ENCODE measurements around the gene CCDC120. TPM values are rescaled to one million over a fixed set of nuclear protein-coding genes. Genes with fewer than 3 reads are reported as not detected.

The CCDC120 gene
- total and polyA plus RNA-seq, 9 of the 15 experiments (the other 6 are each of a cell fraction or from before 2014, with no cell fraction given), result 0.13 to 3.6 (median 0.54) TPM

DNA sequence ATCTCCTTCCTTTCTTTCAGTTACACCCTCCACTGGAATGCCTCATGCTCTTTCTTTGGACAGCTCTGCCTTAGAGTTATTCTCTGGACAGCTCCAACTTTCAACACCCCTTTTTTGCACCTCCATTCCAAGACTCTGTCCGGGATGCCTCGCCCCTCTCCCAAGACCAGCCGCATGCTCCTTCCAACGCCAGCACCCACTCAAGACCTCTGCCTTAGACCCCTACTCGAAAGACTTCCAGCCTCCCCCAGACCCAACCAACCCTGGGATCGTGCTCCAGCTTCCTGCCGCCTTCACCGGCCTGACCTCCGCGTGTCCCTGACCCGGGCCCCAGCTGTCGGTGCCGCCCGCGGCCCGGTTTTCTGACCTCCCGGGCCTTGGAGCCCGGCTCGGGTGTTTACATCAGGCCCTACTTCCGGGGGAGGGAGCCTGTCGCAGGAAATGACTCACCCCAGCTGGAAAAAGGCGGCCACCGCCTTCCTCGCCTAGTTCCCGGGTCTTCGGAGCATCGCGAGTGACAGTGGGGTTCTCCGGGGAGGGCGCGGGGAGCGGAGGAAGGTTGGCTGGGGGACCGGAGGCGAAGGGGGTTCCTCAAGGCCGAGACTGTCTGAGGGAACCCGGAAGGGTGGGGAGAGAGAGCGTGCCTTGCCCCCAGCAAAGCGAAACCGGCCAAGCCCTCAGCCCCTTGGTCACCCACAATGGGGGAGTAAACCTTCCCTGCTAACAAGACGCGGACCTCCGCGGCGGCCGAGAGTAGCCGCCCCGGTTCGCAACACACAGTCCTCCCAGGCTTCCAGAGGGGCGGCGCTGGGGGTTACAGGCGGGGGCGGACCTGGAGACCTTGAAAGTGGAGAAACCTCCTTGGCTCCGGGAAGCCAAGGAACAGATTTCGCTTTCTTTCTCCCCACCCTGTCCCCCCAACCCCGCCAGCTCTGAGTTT is 21.0 kb downstream of the CCDC120 start, which contains the start of gene WDR45 (continued):
- TF ChIP-seq NR2C1 (IDR thresholded peaks at IDR 0.05), result peak; percentile 65
- TF ChIP-seq NR2C1 (tag; IDR thresholded peaks at IDR 0.05), result peak; percentile 46; the same call in 1 of the 2 replicates
- TF ChIP-seq MEF2D (tag; conservative IDR thresholded peaks at IDR 0.05; ENCODE audit: low read depth), result no peak
- TF ChIP-seq DPF2 (IDR thresholded peaks at IDR 0.05), result peak; percentile 40; the same call in 1 of the 2 replicates
- TF ChIP-seq ZFP30 (CRISPR knock-in tag; IDR thresholded peaks at IDR 0.05; ENCODE audit: borderline replicate concordance), result no peak
- TF ChIP-seq, protein P1, sequence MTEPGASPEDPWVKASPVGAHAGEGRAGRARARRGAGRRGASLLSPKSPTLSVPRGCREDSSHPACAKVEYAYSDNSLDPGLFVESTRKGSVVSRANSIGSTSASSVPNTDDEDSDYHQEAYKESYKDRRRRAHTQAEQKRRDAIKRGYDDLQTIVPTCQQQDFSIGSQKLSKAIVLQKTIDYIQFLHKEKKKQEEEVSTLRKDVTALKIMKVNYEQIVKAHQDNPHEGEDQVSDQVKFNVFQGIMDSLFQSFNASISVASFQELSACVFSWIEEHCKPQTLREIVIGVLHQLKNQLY (CRISPR knock-in tag; conservative IDR thresholded peaks at IDR 0.05), result no peak
- TF ChIP-seq ZSCAN29 (IDR thresholded peaks at IDR 0.05), result no peak
- TF ChIP-seq, protein P2, sequence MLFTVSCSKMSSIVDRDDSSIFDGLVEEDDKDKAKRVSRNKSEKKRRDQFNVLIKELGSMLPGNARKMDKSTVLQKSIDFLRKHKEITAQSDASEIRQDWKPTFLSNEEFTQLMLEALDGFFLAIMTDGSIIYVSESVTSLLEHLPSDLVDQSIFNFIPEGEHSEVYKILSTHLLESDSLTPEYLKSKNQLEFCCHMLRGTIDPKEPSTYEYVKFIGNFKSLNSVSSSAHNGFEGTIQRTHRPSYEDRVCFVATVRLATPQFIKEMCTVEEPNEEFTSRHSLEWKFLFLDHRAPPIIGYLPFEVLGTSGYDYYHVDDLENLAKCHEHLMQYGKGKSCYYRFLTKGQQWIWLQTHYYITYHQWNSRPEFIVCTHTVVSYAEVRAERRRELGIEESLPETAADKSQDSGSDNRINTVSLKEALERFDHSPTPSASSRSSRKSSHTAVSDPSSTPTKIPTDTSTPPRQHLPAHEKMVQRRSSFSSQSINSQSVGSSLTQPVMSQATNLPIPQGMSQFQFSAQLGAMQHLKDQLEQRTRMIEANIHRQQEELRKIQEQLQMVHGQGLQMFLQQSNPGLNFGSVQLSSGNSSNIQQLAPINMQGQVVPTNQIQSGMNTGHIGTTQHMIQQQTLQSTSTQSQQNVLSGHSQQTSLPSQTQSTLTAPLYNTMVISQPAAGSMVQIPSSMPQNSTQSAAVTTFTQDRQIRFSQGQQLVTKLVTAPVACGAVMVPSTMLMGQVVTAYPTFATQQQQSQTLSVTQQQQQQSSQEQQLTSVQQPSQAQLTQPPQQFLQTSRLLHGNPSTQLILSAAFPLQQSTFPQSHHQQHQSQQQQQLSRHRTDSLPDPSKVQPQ (CRISPR knock-in tag; IDR thresholded peaks at IDR 0.05; ENCODE audit: borderline replicate concordance), result no peak
- TF ChIP-seq, protein P3, sequence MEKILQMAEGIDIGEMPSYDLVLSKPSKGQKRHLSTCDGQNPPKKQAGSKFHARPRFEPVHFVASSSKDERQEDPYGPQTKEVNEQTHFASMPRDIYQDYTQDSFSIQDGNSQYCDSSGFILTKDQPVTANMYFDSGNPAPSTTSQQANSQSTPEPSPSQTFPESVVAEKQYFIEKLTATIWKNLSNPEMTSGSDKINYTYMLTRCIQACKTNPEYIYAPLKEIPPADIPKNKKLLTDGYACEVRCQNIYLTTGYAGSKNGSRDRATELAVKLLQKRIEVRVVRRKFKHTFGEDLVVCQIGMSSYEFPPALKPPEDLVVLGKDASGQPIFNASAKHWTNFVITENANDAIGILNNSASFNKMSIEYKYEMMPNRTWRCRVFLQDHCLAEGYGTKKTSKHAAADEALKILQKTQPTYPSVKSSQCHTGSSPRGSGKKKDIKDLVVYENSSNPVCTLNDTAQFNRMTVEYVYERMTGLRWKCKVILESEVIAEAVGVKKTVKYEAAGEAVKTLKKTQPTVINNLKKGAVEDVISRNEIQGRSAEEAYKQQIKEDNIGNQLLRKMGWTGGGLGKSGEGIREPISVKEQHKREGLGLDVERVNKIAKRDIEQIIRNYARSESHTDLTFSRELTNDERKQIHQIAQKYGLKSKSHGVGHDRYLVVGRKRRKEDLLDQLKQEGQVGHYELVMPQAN (IDR thresholded peaks at IDR 0.05; ENCODE audit: borderline replicate concordance), result peak; percentile 91
- TF ChIP-seq KDM5B (IDR thresholded peaks at IDR 0.05; ENCODE audit: insufficient replicate concordance, low read depth, low read length), result peak; percentile 58
- TF ChIP-seq HDAC3 (IDR thresholded peaks at IDR 0.05; ENCODE audit: borderline replicate concordance, partially characterized antibody), result peak; percentile 56
- TF ChIP-seq ARNT (IDR thresholded peaks at IDR 0.05), result no peak
- TF ChIP-seq POLR2A (conservative IDR thresholded peaks at IDR 0.05), result peak; percentile 82
- no peak for TF ChIP-seq ZNF184 (CRISPR knock-in tag; IDR thresholded peaks at IDR 0.05)
- TF ChIP-seq KDM1A (IDR thresholded peaks at IDR 0.05), result no peak
- TF ChIP-seq KAT8 (IDR thresholded peaks at IDR 0.05; ENCODE audit: low read depth), result no peak
- no peak for TF ChIP-seq POLR3A (IDR thresholded peaks at IDR 0.05; ENCODE audit: borderline replicate concordance, extremely low read depth, insufficient read depth, insufficient read length)
- TF ChIP-seq MBD2 (IDR thresholded peaks at IDR 0.05; ENCODE audit: borderline replicate concordance, low read depth), result 0 out of 2 replicates have a peak, but pooled peaks have one; percentile 32
- no peak for TF ChIP-seq MTF1 (CRISPR knock-in tag; IDR thresholded peaks at IDR 0.05; ENCODE audit: borderline replicate concordance)
- TF ChIP-seq HDAC1 (IDR thresholded peaks at IDR 0.05), result peak in 1 of 2 experiments; percentile 90; a peak in 2 of 4 replicates
- peak; percentile 19; the same call in 1 of the 2 replicates for TF ChIP-seq FOXJ2 (tag; IDR thresholded peaks at IDR 0.05)
- TF ChIP-seq, protein P4, sequence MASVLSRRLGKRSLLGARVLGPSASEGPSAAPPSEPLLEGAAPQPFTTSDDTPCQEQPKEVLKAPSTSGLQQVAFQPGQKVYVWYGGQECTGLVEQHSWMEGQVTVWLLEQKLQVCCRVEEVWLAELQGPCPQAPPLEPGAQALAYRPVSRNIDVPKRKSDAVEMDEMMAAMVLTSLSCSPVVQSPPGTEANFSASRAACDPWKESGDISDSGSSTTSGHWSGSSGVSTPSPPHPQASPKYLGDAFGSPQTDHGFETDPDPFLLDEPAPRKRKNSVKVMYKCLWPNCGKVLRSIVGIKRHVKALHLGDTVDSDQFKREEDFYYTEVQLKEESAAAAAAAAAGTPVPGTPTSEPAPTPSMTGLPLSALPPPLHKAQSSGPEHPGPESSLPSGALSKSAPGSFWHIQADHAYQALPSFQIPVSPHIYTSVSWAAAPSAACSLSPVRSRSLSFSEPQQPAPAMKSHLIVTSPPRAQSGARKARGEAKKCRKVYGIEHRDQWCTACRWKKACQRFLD (CRISPR knock-in tag; IDR thresholded peaks at IDR 0.05), result no peak
